GM18517 (cell line): ENCODE results near the gene PRRG2.

Experiments used
- ATAC-seq: cut with Tn5 transposase; IDR thresholded peaks from one replicate; pipeline ENCODE4 v1.9.1; 2021; ENCODE audit warnings: mild to moderate bottlenecking, moderate library complexity; ENCODE audit not compliant: unreplicated experiment

Gene PRRG2

GRCh38 chr19:49585023-49585422, 3.9 kb downstream of the PRRG2 start:
- ATAC-seq = no peak

GRCh38 chr19:49587227-49587626, 6.1 kb downstream of the PRRG2 start:
- ATAC-seq = no peak

GRCh38 chr19:49588365-49589122, 7.4 kb downstream of the PRRG2 start:
- ATAC-seq = no peak

GRCh38 chr19:49589502-49589905, 8.4 kb downstream of the PRRG2 start:
- no peak for ATAC-seq

GRCh38 chr19:49590071-49590970, 9.2 kb downstream of the PRRG2 start:
- ATAC-seq = peak; percentile 69

- ATAC-seq = no peak
These were observed 10.0 kb downstream of the PRRG2 start, which contains the start of gene PRR12 for GRCh38 chr19:49590971-49591730. TSS of gene PRR12 (plus strand) at chr19:49591182. CDS start at chr19:49591655, 473 bp downstream.

- no peak for ATAC-seq
These were observed 10.8 kb downstream of the PRRG2 start for GRCh38 chr19:49591731-49592485.

- ATAC-seq = no peak
These were observed 11.5 kb downstream of the PRRG2 start for GRCh38 chr19:49592486-49593232.

- ATAC-seq = no peak
These were observed 12.4 kb downstream of the PRRG2 start for GRCh38 chr19:49593233-49594113.

- no peak for ATAC-seq
These were observed 13.3 kb downstream of the PRRG2 start for GRCh38 chr19:49594157-49594992.

GRCh38 chr19:49594993-49595818, 14.1 kb downstream of the PRRG2 start:
- ATAC-seq = no peak

- no peak for ATAC-seq
These were observed 14.8 kb downstream of the PRRG2 start for GRCh38 chr19:49595819-49596404.

- ATAC-seq = no peak
These were observed 15.3 kb downstream of the PRRG2 start for GRCh38 chr19:49596407-49596806.

- no peak for ATAC-seq
These were observed 16.0 kb downstream of the PRRG2 start for GRCh38 chr19:49596954-49597702.

- no peak for ATAC-seq
These were observed 16.5 kb downstream of the PRRG2 start for GRCh38 chr19:49597703-49597974.
